B cell (primary cell): ENCODE data around the gene CPE. TPM values are rescaled to one million over a fixed set of nuclear protein-coding genes. Genes with fewer than 3 reads are reported as not detected.

ENCODE experiments used
- ATAC-seq: fragments of 200-7000 bp; cut with Tn5 transposase; one replicate; pipeline ENCODE4 v1.10.0; 2021; ENCODE audit warnings: low read depth, mild to moderate bottlenecking, moderate number of reproducible peaks, moderate library complexity
- CTCF ChIA-PET: fragments of 350-600 bp; sonication (Branson Sonifier 250); formaldehyde crosslinking; loops from one replicate; lab custom pipeline; 2021; ENCODE audit warnings: antibody characterized with exemption, inconsistent platforms; lab: Charles Lee
- POLR2A ChIA-PET: fragments of 350-600 bp; sonication (Branson Sonifier 250); formaldehyde crosslinking; loops from one replicate; lab custom pipeline; 2021; ENCODE audit warnings: antibody characterized with exemption; lab: Charles Lee
- DNase-seq: peaks from one replicate; pipeline ENCODE4 v3.0.0; 2013
- H2AFZ ChIP-seq: 2 replicates; pipeline ENCODE4 v1.6.1; 2012; ENCODE audit warnings: mild to moderate bottlenecking, low read depth, low read length; ENCODE audit not compliant: insufficient read depth, poor library complexity, severe bottlenecking
- H3K27ac ChIP-seq, 2 donors: 1 replicate in 1 of 2; 2 replicates in 1 of 2; pipeline ENCODE4 v1.5.1; 2012 to 2013; ENCODE audit warnings: low read length in 2 of 2, mild to moderate bottlenecking in 2 of 2, moderate library complexity in 1 of 2
- H3K27me3 ChIP-seq, 4 experiments: fragments of 200-600 bp in 1 of 4; sonication (generic) in 1 of 4; replicated peaks in 1 of 4; 1 replicate in 2 of 4; 2 replicates in 2 of 4; pipeline versions ENCODE4 v1.6.1 to v1.7.0; 2013 to 2016; ENCODE audit warnings: low read length in 3 of 4, mild to moderate bottlenecking in 2 of 4, mixed read lengths in 1 of 4, moderate library complexity in 1 of 4; ENCODE audit not compliant: insufficient read depth in 4 of 4, control insufficient read depth in 3 of 4; ENCODE audit errors: control extremely low read depth in 1 of 4
- H3K36me3 ChIP-seq, 2 experiments: replicated peaks in 1 of 2; 1 replicate in 1 of 2; 2 replicates in 1 of 2; pipeline versions ENCODE4 v1.6.1 to v1.7.1; 2013; ENCODE audit warnings: low read length in 1 of 2; ENCODE audit not compliant: insufficient read depth in 2 of 2, control insufficient read depth in 1 of 2; ENCODE audit errors: control extremely low read depth in 1 of 2, extremely low read depth in 1 of 2
- H3K4me1 ChIP-seq, 2 donors: fragments of 200-600 bp in 1 of 2; sonication (generic) in 1 of 2; 1 replicate in 1 of 2; 2 replicates in 1 of 2; pipeline versions ENCODE4 v1.5.1 to v1.6.1; 2013 to 2017; ENCODE audit warnings: low read length in 2 of 2; ENCODE audit not compliant: control insufficient read depth in 2 of 2, insufficient read depth in 2 of 2
- H3K4me2 ChIP-seq: replicated peaks from 2 replicates; pipeline ENCODE3; 2012; ENCODE audit warnings: mild to moderate bottlenecking, low read depth, low read length; ENCODE audit not compliant: poor library complexity, severe bottlenecking
- H3K4me3 ChIP-seq, 5 experiments: fragments of 200-600 bp in 1 of 5; sonication (generic) in 1 of 5; 1 replicate in 3 of 5; 2 replicates in 2 of 5; pipeline versions ENCODE4 v1.5.1 to v1.7.0; 2011 to 2016; ENCODE audit warnings: low read length in 4 of 5, mild to moderate bottlenecking in 4 of 5, low read depth in 2 of 5, control low read depth in 1 of 5, moderate library complexity in 1 of 5; ENCODE audit not compliant: insufficient read depth in 1 of 5; ENCODE audit errors: control extremely low read depth in 1 of 5, extremely low read depth in 1 of 5
- H3K79me2 ChIP-seq: fragments of 200-600 bp; sonication (generic); one replicate; pipeline ENCODE4 v1.6.0; 2016; ENCODE audit warnings: low read length; ENCODE audit not compliant: control insufficient read depth, insufficient read depth
- H3K9ac ChIP-seq: fragments of 200-600 bp; sonication (generic); 2 replicates; pipeline ENCODE4 v1.6.1; 2017; ENCODE audit warnings: mild to moderate bottlenecking, low read length, moderate library complexity
- H3K9me3 ChIP-seq, 3 donors: one replicate each; pipeline versions ENCODE4 v1.6.1 to v1.7.1; 2013; ENCODE audit warnings: low read length in 2 of 3; ENCODE audit not compliant: control insufficient read depth in 2 of 3, insufficient read depth in 1 of 3; ENCODE audit errors: control extremely low read depth in 1 of 3
- H4K20me1 ChIP-seq: 2 replicates; pipeline ENCODE4 v1.6.0; 2012; ENCODE audit warnings: mild to moderate bottlenecking, low read length; ENCODE audit not compliant: insufficient read depth, control insufficient read depth, poor library complexity, severe bottlenecking
- H3K27ac Mint-ChIP-seq: one replicate; pipeline ENCODE4 v1.8.0; 2021; ENCODE audit warnings: mixed read lengths
- H3K27me3 Mint-ChIP-seq: one replicate; pipeline ENCODE4 v1.8.0; 2021; ENCODE audit warnings: mixed read lengths
- H3K4me1 Mint-ChIP-seq: one replicate; pipeline ENCODE4 v1.8.0; 2021; ENCODE audit warnings: mixed read lengths
- H3K4me3 Mint-ChIP-seq: one replicate; pipeline ENCODE4 v1.8.0; 2021; ENCODE audit warnings: mixed read lengths
- H3K9me3 Mint-ChIP-seq: one replicate; pipeline ENCODE4 v1.8.0; 2022; ENCODE audit warnings: mixed read lengths; ENCODE audit not compliant: insufficient read depth
- EZH2 ChIP-seq: IDR thresholded peaks from 2 replicates; pipeline ENCODE4 v1.6.1; 2012; ENCODE audit warnings: borderline replicate concordance, low read depth, mild to moderate bottlenecking, moderate library complexity, low read length; ENCODE audit not compliant: insufficient read depth, poor library complexity, severe bottlenecking
- WGBS: methylation state at CpG from one replicate; pipeline ENCODE4 v1.1.5; 2013; ENCODE audit warnings: missing lambda C conversion rate; ENCODE audit not compliant: insufficient coverage; 5-methylcytosine and 5-hydroxymethylcytosine counted together
- intact Hi-C: fragments of 100-400 bp; cut with micrococcal nuclease; formaldehyde crosslinking; loops from one replicate; pipeline ENCODE4 v1.10.0; 2022
- polyA plus RNA-seq: library from polyadenylated mRNA; depleted of rRNA; stranded (reverse); fragments of >200 nt; gene quantifications from 2 replicates; pipeline ENCODE4 v1.2.3, GENCODE V29; 2012
- total RNA-seq, 2 donors: library from RNA; stranded (reverse); fragments of 120-200 nt in 1 of 2; gene quantifications; 1 replicate in 1 of 2; 2 replicates in 1 of 2; pipeline versions ENCODE4 v1.2.3 to v1.2.4, GENCODE V29; 2013 to 2022
- TF ChIP-seq, protein P1 (sequence below): fragments of 200-600 bp; IDR thresholded peaks from one replicate; pipeline ENCODE4 v1.8.0; 2022; ENCODE audit warnings: antibody characterized with exemption, mild to moderate bottlenecking

CPE gene
- total and polyA plus RNA-seq, 2 donors (not counting 1 experiment from before 2014, with no cell fraction given), result not detected

DNA sequence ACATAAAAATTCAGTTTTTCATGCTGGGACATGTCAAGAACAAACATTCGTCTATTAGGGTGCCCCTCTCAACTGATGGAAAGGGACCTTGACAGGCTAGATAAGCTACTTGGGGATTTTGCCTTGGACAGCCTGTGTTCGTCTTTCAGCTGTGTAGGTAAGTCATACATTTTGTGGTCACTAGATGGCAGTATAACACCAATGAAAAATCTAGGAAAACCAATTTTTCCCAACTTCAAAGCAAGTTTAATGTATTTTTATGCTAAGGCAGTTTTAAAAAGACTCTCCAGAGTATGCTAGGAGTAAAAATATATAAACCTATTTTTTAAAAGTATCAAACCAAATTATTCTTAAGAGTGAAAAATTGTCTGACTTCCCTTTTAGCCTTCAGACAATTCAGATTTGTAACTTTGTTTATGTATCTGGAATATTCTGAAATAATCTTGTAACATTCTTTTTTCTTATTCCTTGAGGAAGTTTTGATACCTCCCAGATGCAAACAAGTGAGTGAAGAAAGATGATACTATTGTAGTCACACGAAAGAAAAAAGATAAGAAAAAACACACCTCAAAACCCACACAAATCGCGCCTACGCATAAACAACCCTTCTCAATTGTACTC is 158.3 kb downstream of the CPE start:
- POLR2A ChIA-PET, result no interaction called here
- CTCF ChIA-PET, result interaction anchor here (0.6 to 1.4 kb wide), 7 partner anchors 9 to 778 kb away, joined by 3 to 4 read pairs (median 3); no protein-coding TSS in a partner anchor
- Histone ChIP-seq H2AFZ (no peak overlapping the region), H4K20me1 (no peaks in the 10 kb centered on the region), H3K4me2 (no peak overlapping the region), H3K27ac (no peak overlapping the region), H3K9ac (no peak overlapping the region), H3K36me3 (no peaks in the 10 kb centered on the region), H3K9me3 (no peaks in the 10 kb centered on the region), H3K27me3 (no peaks in the 10 kb centered on the region), H3K79me2 (no peaks in the 10 kb centered on the region), H3K4me1 (no peaks in the 10 kb centered on the region), H3K4me3 (no peak overlapping the region)
- WGBS, result no CpG with 5 or more reads among the region's 6 CpGs
- H3K27me3 Mint-ChIP-seq, result peaks cover 6% of the 10 kb centered on the region
- no peak for TF ChIP-seq EZH2
- TF ChIP-seq, protein P1, sequence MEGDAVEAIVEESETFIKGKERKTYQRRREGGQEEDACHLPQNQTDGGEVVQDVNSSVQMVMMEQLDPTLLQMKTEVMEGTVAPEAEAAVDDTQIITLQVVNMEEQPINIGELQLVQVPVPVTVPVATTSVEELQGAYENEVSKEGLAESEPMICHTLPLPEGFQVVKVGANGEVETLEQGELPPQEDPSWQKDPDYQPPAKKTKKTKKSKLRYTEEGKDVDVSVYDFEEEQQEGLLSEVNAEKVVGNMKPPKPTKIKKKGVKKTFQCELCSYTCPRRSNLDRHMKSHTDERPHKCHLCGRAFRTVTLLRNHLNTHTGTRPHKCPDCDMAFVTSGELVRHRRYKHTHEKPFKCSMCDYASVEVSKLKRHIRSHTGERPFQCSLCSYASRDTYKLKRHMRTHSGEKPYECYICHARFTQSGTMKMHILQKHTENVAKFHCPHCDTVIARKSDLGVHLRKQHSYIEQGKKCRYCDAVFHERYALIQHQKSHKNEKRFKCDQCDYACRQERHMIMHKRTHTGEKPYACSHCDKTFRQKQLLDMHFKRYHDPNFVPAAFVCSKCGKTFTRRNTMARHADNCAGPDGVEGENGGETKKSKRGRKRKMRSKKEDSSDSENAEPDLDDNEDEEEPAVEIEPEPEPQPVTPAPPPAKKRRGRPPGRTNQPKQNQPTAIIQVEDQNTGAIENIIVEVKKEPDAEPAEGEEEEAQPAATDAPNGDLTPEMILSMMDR, result peak; percentile 90
- H3K27ac Mint-ChIP-seq, result no peak overlapping the region
- no peak overlapping the region for H3K4me3 Mint-ChIP-seq
- DNase-seq (peak; percentile 35), ATAC-seq (no peak)
- intact Hi-C loops, result loop anchor here (5.0 kb wide), 1 partner anchor 715 kb away; no protein-coding TSS in a partner anchor
- no peaks in the 10 kb centered on the region for H3K9me3 Mint-ChIP-seq
- no peaks in the 10 kb centered on the region for H3K4me1 Mint-ChIP-seq

- Mint-ChIP-seq H3K27ac (no peak overlapping the region), H3K9me3 (no peaks in the 10 kb centered on the region), H3K27me3 (peaks cover 6% of the 10 kb centered on the region), H3K4me1 (no peaks in the 10 kb centered on the region), H3K4me3 (no peak overlapping the region)
- Histone ChIP-seq H3K4me2 (no peak overlapping the region), H3K27me3 (no peaks in the 10 kb centered on the region), H3K36me3 (no peaks in the 10 kb centered on the region), H4K20me1 (no peaks in the 10 kb centered on the region), H3K9me3 (no peaks in the 10 kb centered on the region), H3K4me1 (no peaks in the 10 kb centered on the region), H3K4me3 (no peak overlapping the region), H3K79me2 (no peaks in the 10 kb centered on the region), H3K27ac (no peak overlapping the region), H3K9ac (no peak overlapping the region), H2AFZ (no peak overlapping the region)
- CTCF ChIA-PET, result interaction anchor here (0.7 to 1.0 kb wide), 3 partner anchors 9 to 414 kb away, joined by 3 to 4 read pairs (median 3); no protein-coding TSS in a partner anchor
- WGBS, result 96% methylated on average over 2 of the region's 3 CpGs
- TF ChIP-seq EZH2, result no peak
- TF ChIP-seq, protein P1, result no peak
- DNase-seq, result no peak
- POLR2A ChIA-PET, result no interaction called here
- ATAC-seq, result no peak
- intact Hi-C loops, result loop anchor here (5.0 kb wide), 1 partner anchor 712 kb away; no protein-coding TSS in a partner anchor
Observed at GRCh38 chr4:165539801-165540200, 161.0 kb downstream of the CPE start.
